D721Med (cell line): ENCODE measurements around the gene IL1RAPL1.

Experiments
- DNase-seq: peaks from one replicate; pipeline ENCODE4 v3.0.0; 2011; ENCODE audit warnings: low spot score; ENCODE audit not compliant: insufficient read length
- FAIRE-seq: peaks from 2 replicates; lab custom pipeline; 2011; peaks lifted over from hg19 to GRCh38; lab: Jason Lieb, UNC
- CTCF ChIP-seq: IDR thresholded peaks from 2 replicates; pipeline ENCODE4 v1.5.1; 2012; ENCODE audit warnings: mild to moderate bottlenecking, control low read depth; ENCODE audit not compliant: insufficient read depth; ENCODE audit errors: missing control alignments

Gene IL1RAPL1

GRCh38 chrX:29948653-29949052, 1361.4 kb downstream of the IL1RAPL1 start:
- no peak for TF ChIP-seq CTCF
- FAIRE-seq (no peak), DNase-seq (no peak)

- TF ChIP-seq CTCF, result no peak
- FAIRE-seq (no peak), DNase-seq (no peak)
These were observed 1364.8 kb downstream of the IL1RAPL1 start for GRCh38 chrX:29952016-29952415.

- DNase-seq (no peak), FAIRE-seq (no peak)
- no peak for TF ChIP-seq CTCF
These were observed 1374.8 kb downstream of the IL1RAPL1 start for GRCh38 chrX:29962061-29962460.

GRCh38 chrX:29965634-29966033, 1378.4 kb downstream of the IL1RAPL1 start:
- DNase-seq, result no peak
- no peak for TF ChIP-seq CTCF
- FAIRE-seq, result no peak

GRCh38 chrX:29992083-29992482, 1404.8 kb downstream of the IL1RAPL1 start:
- TF ChIP-seq CTCF, result no peak
- DNase-seq (no peak), FAIRE-seq (no peak)

- FAIRE-seq, result no peak
- TF ChIP-seq CTCF, result no peak
- no peak for DNase-seq
These were observed 1418.6 kb downstream of the IL1RAPL1 start for GRCh38 chrX:30005813-30006212.
